ENCODE data around the gene KLHDC8A.
A peak's percentile ranks its signal among the peaks of the same experiment; 100 is the strongest.

The KLHDC8A gene

GRCh38 chr1:205319081-205320018, 37.4 kb downstream of the KLHDC8A start:
- H3K27ac ChIP-seq: no peak overlapping the region
- peak overlapping the region; percentile 42 for H3K4me3 ChIP-seq (ENCODE audit: low read depth, low read length)
- DNase-seq: no peak
- TF ChIP-seq CTCF (IDR thresholded peaks at IDR 0.05; ENCODE audit: low read depth, low read length, missing control alignments): no peak
- H3K27me3 ChIP-seq (replicated peaks): no peaks in the 10 kb centered on the region
- H3K36me3 ChIP-seq (replicated peaks): no peaks in the 10 kb centered on the region
- in situ Hi-C loops (cut with HindIII; ENCODE audit: low pct_ligation_motif_present, low sequenced_read_pairs): loop anchor here (10.0 kb wide), 1 partner anchor 45 kb away; no protein-coding TSS in a partner anchor

- in situ Hi-C loops (cut with HindIII; ENCODE audit: low pct_ligation_motif_present, low sequenced_read_pairs): no loop called here
- no peak for TF ChIP-seq CTCF (IDR thresholded peaks at IDR 0.05; ENCODE audit: low read depth, low read length, missing control alignments)
- Histone ChIP-seq H3K27ac (no peak overlapping the region), H3K4me3 (ENCODE audit: low read depth, low read length) (peak overlapping the region; percentile 0), H3K36me3 (replicated peaks) (no peaks in the 10 kb centered on the region), H3K27me3 (replicated peaks) (no peaks in the 10 kb centered on the region)
- no peak for DNase-seq
Measured at GRCh38 chr1:205318231-205318991, 38.3 kb downstream of the KLHDC8A start.

- Histone ChIP-seq H3K27me3 (replicated peaks) (no peaks in the 10 kb centered on the region), H3K36me3 (replicated peaks) (peaks cover 2% of the 10 kb centered on the region), H3K27ac (no peak overlapping the region), H3K4me3 (ENCODE audit: low read depth, low read length) (no peak overlapping the region)
- no peak for DNase-seq
- in situ Hi-C loops (cut with HindIII; ENCODE audit: low pct_ligation_motif_present, low sequenced_read_pairs): no loop called here
- TF ChIP-seq CTCF (IDR thresholded peaks at IDR 0.05; ENCODE audit: low read depth, low read length, missing control alignments): peak; percentile 21
Measured at GRCh38 chr1:205317311-205317917, 39.3 kb downstream of the KLHDC8A start.

- no peak overlapping the region for H3K27ac ChIP-seq
- TF ChIP-seq CTCF (IDR thresholded peaks at IDR 0.05; ENCODE audit: low read depth, low read length, missing control alignments): no peak
- no peak for DNase-seq
- in situ Hi-C loops (cut with HindIII; ENCODE audit: low pct_ligation_motif_present, low sequenced_read_pairs): no loop called here
- H3K36me3 ChIP-seq (replicated peaks): peaks cover 10% of the 10 kb centered on the region
- no peaks in the 10 kb centered on the region for H3K27me3 ChIP-seq (replicated peaks)
- H3K4me3 ChIP-seq (ENCODE audit: low read depth, low read length): no peak overlapping the region
Measured at GRCh38 chr1:205316161-205316566, 40.6 kb downstream of the KLHDC8A start.

- Histone ChIP-seq H3K27ac (no peak overlapping the region), H3K27me3 (replicated peaks) (no peaks in the 10 kb centered on the region), H3K36me3 (replicated peaks) (peaks cover 20% of the 10 kb centered on the region), H3K4me3 (ENCODE audit: low read depth, low read length) (no peak overlapping the region)
- no peak for DNase-seq
- no peak for TF ChIP-seq CTCF (IDR thresholded peaks at IDR 0.05; ENCODE audit: low read depth, low read length, missing control alignments)
- in situ Hi-C loops (cut with HindIII; ENCODE audit: low pct_ligation_motif_present, low sequenced_read_pairs): no loop called here
Measured at GRCh38 chr1:205315008-205315618, 41.6 kb downstream of the KLHDC8A start.
